ENCODE results near the gene SLC7A8.

DNA sequence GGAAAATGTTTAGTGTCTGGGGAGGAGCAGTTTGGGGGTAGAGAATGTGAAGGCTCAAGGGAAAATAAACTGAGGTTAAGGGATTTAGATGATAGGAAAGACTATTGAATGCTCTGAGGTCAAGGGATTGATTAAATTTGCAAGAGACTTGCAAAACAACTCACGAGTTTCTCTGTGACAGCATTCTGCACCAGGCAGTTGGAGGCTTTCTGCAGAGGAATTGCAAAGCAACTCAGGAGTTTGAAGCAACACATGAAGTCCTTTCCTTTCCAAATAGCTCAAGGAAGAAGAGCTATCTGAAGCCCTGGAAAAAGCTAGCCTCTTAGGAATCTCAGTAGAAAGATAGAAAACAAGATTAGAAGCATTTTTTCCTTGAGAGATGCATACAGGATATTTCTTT, 23.9 kb downstream of the SLC7A8 start:
- TF ChIP-seq, protein P1, sequence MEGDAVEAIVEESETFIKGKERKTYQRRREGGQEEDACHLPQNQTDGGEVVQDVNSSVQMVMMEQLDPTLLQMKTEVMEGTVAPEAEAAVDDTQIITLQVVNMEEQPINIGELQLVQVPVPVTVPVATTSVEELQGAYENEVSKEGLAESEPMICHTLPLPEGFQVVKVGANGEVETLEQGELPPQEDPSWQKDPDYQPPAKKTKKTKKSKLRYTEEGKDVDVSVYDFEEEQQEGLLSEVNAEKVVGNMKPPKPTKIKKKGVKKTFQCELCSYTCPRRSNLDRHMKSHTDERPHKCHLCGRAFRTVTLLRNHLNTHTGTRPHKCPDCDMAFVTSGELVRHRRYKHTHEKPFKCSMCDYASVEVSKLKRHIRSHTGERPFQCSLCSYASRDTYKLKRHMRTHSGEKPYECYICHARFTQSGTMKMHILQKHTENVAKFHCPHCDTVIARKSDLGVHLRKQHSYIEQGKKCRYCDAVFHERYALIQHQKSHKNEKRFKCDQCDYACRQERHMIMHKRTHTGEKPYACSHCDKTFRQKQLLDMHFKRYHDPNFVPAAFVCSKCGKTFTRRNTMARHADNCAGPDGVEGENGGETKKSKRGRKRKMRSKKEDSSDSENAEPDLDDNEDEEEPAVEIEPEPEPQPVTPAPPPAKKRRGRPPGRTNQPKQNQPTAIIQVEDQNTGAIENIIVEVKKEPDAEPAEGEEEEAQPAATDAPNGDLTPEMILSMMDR (IDR thresholded peaks at IDR 0.05; ENCODE audit: low read depth, low read length, poor library complexity, severe bottlenecking) = no peak
- TF ChIP-seq EZH2phosphoT487 (IDR thresholded peaks at IDR 0.05; ENCODE audit: borderline replicate concordance, low read length) = no peak

All from DOHH2 (cell line).